Gastroesophageal sphincter (tissue), 3 donors: ENCODE data around the gene AREL1.

Experiments used
- CTCF ChIP-seq, 4 experiments: fragments of 200-600 bp in 2 of 4; fragments of 450-650 bp in 2 of 4; sonication (generic) in 1 of 4; IDR thresholded peaks; one replicate each; pipeline ENCODE4 v1.5.1; 2017 to 2019; ENCODE audit warnings: antibody characterized with exemption in 4 of 4, mild to moderate bottlenecking in 2 of 4, moderate library complexity in 2 of 4
- EP300 ChIP-seq: sonication (generic); formaldehyde crosslinking; IDR thresholded peaks from one replicate; pipeline ENCODE4 v1.6.1; 2017; ENCODE audit warnings: antibody characterized with exemption, mild to moderate bottlenecking
- POLR2A ChIP-seq, 2 donors: fragments of 450-650 bp; IDR thresholded peaks; one replicate each; pipeline ENCODE4 v1.6.1; 2017; ENCODE audit warnings: antibody characterized with exemption in 2 of 2, mild to moderate bottlenecking in 2 of 2, moderate library complexity in 1 of 2
- POLR2AphosphoS5 ChIP-seq: sonication (generic); formaldehyde crosslinking; IDR thresholded peaks from one replicate; pipeline ENCODE4 v1.6.1; 2017; ENCODE audit warnings: antibody characterized with exemption

DNA sequence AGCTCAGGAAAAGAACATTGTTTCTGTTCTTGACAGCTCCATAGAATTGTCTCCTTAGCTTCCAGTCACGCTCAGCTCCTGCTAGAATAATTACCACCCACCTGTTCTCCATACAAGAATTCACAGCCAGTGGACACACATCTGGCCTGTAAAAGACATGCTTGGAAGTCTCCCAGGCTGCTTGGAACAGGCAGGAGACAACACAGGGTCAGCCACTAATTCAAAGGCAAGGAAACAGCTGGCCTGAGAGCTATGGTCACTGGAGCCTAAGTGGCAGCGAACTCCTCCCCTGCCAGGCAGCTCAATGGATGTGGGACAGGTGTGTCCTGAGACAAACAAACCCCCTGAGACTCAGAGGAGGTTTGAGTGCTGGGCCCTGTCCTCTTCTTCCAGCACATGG, 77.9 kb downstream of the AREL1 start:
- TF ChIP-seq CTCF (IDR thresholded peaks at IDR 0.05) (no peak), POLR2AphosphoS5 (no peak), POLR2A (IDR thresholded peaks at IDR 0.05) (no peak), EP300 (no peak)
